Transverse colon (tissue), 4 donors: ENCODE results near the gene TLCD1. TPM values are rescaled to one million over a fixed set of nuclear protein-coding genes. Genes with fewer than 3 reads are reported as not detected.

Source experiments
- DNase-seq: peaks from one replicate; pipeline ENCODE4 v3.0.0-alpha.2; 2019
- H3K27ac ChIP-seq, 4 donors: fragments of 200-600 bp; sonication (generic); 2 replicates each; pipeline ENCODE4 v1.5.1; 2016 to 2018; ENCODE audit warnings: inconsistent platforms in 4 of 4
- H3K27me3 ChIP-seq: fragments of 200-600 bp; sonication (generic); 2 replicates; pipeline ENCODE4 v1.5.1; 2017; ENCODE audit warnings: inconsistent platforms
- H3K36me3 ChIP-seq, 4 donors: fragments of 200-600 bp; sonication (generic); 2 replicates each; pipeline ENCODE4 v1.5.1; 2017 to 2019; ENCODE audit warnings: inconsistent platforms in 4 of 4
- H3K4me1 ChIP-seq, 4 donors: fragments of 200-600 bp; sonication (generic); 2 replicates each; pipeline ENCODE4 v1.5.1; 2017 to 2020; ENCODE audit warnings: inconsistent platforms in 4 of 4
- H3K4me3 ChIP-seq, 4 donors: fragments of 200-600 bp; sonication (generic); 1 replicate in 1 of 4; 2 replicates in 3 of 4; pipeline versions ENCODE4 v1.5.1 to v1.6.1; 2017 to 2019; ENCODE audit warnings: inconsistent platforms in 4 of 4
- H3K9me3 ChIP-seq, 2 donors: fragments of 200-600 bp; sonication (generic); 2 replicates each; pipeline ENCODE4 v1.5.1; 2017 to 2019; ENCODE audit warnings: inconsistent platforms in 2 of 2
- EP300 ChIP-seq: sonication (generic); formaldehyde crosslinking; IDR thresholded peaks from one replicate; pipeline ENCODE4 v1.6.1; 2017; ENCODE audit warnings: antibody characterized with exemption, low read depth
- POLR2A ChIP-seq: fragments of 450-650 bp; IDR thresholded peaks from one replicate; pipeline ENCODE4 v1.6.1; 2016; ENCODE audit warnings: antibody characterized with exemption, mild to moderate bottlenecking, moderate library complexity
- POLR2AphosphoS5 ChIP-seq, 3 donors: sonication (generic); formaldehyde crosslinking; IDR thresholded peaks; one replicate each; pipeline ENCODE4 v1.6.1; 2016; ENCODE audit warnings: antibody characterized with exemption in 3 of 3
- WGBS, 2 donors: methylation state at CpG; one replicate each; pipeline ENCODE4 v1.1.5; 2018; ENCODE audit warnings: low coverage in 1 of 2; 5-methylcytosine and 5-hydroxymethylcytosine counted together
- in situ Hi-C, 4 donors: fragments of 200-750 bp; cut with MboI; loops; one replicate each; pipeline versions ENCODE4 v1.15.0 to v1.15.1; 2017; ENCODE audit warnings: low sequenced_read_pairs in 3 of 4, low pct_ligation_motif_present in 1 of 4, low pct_unique_long_range_greater_than_20kb in 1 of 4
- intact Hi-C: fragments of 100-400 bp; cut with DNase I; formaldehyde crosslinking; loops from one replicate; pipeline ENCODE4 v1.15.1; 2023; ENCODE audit warnings: low total_unique reads
- total RNA-seq, 4 donors: library from RNA; depleted of rRNA; stranded (reverse); fragments of >200 nt; gene quantifications; one replicate each; pipeline ENCODE4 v1.1.0, GENCODE V29; 2016
- TF ChIP-seq, protein P1 (sequence below), 5 experiments: fragments of 200-600 bp in 3 of 5; fragments of 450-650 bp in 2 of 5; sonication (generic) in 3 of 5; IDR thresholded peaks; 1 replicate in 2 of 5; 2 replicates in 3 of 5; pipeline ENCODE4 v1.5.1; 2016 to 2017; ENCODE audit warnings: antibody characterized with exemption in 5 of 5, inconsistent platforms in 3 of 5, mild to moderate bottlenecking in 2 of 5, moderate library complexity in 1 of 5

TLCD1 gene
- total RNA-seq, 4 donors from 2014 or later, result 5.6 to 11.5 TPM; not detected in 2

DNA sequence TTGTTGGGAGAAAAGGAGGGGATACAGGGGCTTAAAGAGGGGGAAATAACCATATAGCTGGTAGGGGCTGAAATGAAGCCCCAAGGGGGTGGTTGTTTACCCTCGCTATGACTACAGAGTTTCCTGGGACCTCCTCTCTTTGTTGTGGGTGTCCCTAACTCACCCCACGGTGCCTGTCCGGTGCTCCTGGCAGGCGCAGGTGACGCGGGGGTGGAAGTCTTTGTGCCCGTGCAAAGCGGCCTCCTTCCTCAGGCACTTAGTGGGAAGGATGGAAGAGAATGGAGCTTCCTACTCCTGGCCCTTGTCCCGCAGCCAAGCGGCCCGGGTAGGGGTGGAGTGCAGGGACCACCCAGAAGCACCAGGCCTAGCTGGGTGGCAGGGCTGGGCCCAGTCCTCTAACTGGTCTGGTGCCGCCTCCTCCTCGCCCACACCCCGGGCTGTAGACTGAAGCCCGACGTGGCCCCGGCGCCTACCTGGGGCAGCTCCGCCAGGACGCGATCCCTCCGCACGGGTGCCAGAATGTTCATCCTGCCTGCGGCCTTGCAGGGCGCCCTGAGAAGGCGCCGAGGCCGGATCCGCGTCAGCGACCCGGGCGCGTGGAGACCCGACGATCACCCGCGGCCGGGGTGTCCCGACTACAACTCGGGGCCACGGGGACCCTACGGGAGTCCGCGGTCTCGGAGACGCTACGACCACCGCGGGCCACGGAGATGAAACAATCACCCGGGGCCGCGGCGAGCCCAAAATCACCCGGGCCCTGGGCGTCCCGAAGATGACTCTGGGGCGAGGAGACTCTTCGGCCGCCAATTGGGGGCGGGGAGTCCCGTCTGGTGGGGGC lies 9.1 kb downstream of the TLCD1 start:
- intact Hi-C loops, result no loop called here
- TF ChIP-seq, protein P1, sequence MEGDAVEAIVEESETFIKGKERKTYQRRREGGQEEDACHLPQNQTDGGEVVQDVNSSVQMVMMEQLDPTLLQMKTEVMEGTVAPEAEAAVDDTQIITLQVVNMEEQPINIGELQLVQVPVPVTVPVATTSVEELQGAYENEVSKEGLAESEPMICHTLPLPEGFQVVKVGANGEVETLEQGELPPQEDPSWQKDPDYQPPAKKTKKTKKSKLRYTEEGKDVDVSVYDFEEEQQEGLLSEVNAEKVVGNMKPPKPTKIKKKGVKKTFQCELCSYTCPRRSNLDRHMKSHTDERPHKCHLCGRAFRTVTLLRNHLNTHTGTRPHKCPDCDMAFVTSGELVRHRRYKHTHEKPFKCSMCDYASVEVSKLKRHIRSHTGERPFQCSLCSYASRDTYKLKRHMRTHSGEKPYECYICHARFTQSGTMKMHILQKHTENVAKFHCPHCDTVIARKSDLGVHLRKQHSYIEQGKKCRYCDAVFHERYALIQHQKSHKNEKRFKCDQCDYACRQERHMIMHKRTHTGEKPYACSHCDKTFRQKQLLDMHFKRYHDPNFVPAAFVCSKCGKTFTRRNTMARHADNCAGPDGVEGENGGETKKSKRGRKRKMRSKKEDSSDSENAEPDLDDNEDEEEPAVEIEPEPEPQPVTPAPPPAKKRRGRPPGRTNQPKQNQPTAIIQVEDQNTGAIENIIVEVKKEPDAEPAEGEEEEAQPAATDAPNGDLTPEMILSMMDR (IDR thresholded peaks at IDR 0.05), result no peak
- TF ChIP-seq POLR2AphosphoS5 (IDR thresholded peaks at IDR 0.05), result no peak
- Histone ChIP-seq H3K9me3 (no peaks in the 10 kb centered on the region), H3K27ac (peak overlapping the region; percentile 85 to 91 (median 88)), H3K4me3 (peak overlapping the region; percentile 37 to 56 (median 52)), H3K4me1 (peaks cover 28 to 49% (median 33%) of the 10 kb centered on the region in 4 donors), H3K27me3 (peaks cover 14% of the 10 kb centered on the region), H3K36me3 (no peaks in the 10 kb centered on the region)
- WGBS, 2 donors, result 46 to 80% methylated on average over 2 to 45 of the region's 63 CpGs
- no peak for DNase-seq
- in situ Hi-C loops, result no loop called here

DNA sequence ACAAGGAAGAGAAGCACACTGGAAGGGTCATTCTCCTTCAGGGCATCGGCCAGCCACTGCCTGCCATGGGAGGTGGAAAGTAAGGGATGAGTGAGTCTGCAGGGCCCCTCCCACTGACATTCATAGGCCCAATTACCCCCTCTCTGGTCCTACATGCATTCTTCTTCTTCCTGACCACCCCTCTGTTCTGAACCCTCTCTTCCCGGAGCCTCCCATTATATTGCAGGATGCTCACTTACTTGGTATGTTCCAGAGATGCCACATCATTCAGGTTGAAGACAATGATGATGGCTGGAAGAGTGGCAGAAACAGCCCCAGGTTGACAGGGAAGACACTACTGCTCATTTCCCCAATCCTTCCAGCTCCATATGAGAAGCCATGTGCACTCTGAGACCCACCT lies 10.8 kb downstream of the TLCD1 start:
- intact Hi-C loops (no loop called here), in situ Hi-C loops (no loop called here)
- Histone ChIP-seq H3K4me3 (no peak overlapping the region), H3K36me3 (no peaks in the 10 kb centered on the region), H3K27ac (no peak overlapping the region), H3K27me3 (peaks cover 14% of the 10 kb centered on the region), H3K9me3 (no peaks in the 10 kb centered on the region), H3K4me1 (peaks cover 15 to 45% (median 27%) of the 10 kb centered on the region in 4 donors)
- DNase-seq, result no peak
- 89 to 100% methylated on average over 1 to 2 of the region's 2 CpGs for WGBS, 2 donors
- TF ChIP-seq POLR2AphosphoS5 (IDR thresholded peaks at IDR 0.05), result no peak
- no peak for TF ChIP-seq EP300
- no peak for TF ChIP-seq POLR2A
- TF ChIP-seq, protein P1 (IDR thresholded peaks at IDR 0.05), result no peak

DNA sequence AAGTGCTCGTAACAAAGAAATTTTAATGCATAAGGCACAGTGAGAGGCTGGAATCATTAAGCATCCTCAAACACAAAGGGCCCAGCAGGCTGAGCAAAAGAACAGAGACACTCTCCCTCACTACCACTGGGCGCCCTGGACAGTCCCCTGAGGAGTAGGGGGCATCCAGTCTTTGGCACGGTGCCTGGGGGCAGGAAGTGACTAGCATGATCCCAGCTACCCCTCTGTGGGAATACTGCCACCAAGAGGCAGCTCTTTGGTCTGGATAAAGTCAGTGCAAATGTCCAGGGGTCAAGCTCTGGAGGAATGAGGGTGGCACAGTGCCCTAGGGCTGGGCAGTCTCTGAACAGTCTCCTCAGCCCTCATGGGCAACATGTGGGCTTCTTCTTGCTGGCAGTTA lies 11.8 kb downstream of the TLCD1 start:
- 71 to 100% methylated on average over 1 to 3 of the region's 3 CpGs for WGBS, 2 donors

DNA sequence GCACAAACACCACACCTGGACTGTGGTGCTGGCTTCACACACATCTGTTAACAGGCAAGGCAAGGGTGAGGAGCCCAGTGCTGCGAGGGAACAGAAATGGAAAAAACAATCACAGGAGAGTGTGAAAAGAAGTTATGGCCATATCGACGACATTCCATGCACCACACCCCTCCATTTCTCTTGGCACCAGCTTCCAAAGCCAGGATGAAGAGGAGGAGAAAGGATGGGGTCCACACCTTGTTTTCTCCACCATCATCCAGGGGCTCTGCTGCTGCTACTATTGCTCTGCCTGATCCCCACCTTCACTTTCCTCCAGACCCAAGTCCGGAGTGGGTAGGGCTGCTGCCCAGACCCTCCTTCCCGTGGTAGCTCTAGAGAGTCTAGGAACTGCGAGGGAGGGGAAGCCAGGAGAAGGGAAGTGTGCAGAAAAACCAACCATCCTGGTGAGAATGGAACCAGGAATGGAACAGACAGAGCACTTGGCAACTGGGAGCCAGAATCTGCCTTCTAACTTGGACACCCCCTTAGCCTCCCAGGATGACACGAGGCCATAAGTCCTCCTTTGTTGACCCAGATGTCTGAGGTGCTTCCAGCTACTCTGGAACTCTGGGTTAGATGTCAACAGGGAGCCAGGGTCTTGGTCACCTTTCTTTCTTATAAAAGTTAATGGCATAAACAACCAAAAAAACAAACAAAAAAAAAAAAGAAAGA lies 13.2 kb downstream of the TLCD1 start:
- Histone ChIP-seq H3K4me3 (no peak overlapping the region), H3K27ac (peak overlapping the region in 2 of 4 donors; percentile 92 to 95), H3K27me3 (peaks cover 14% of the 10 kb centered on the region), H3K36me3 (no peaks in the 10 kb centered on the region), H3K4me1 (peaks cover 8 to 38% (median 28%) of the 10 kb centered on the region in 4 donors), H3K9me3 (no peaks in the 10 kb centered on the region)
- in situ Hi-C loops, result no loop called here
- WGBS, 2 donors, result 75 to 81% methylated on average over 6 to 7 of the region's 7 CpGs
- TF ChIP-seq, protein P1 (IDR thresholded peaks at IDR 0.05), result no peak
- TF ChIP-seq POLR2AphosphoS5 (IDR thresholded peaks at IDR 0.05) (no peak), EP300 (no peak), POLR2A (no peak)
- no peak for DNase-seq
- intact Hi-C loops, result no loop called here

More for the DNA sequence above, 11.8 kb downstream of the TLCD1 start:
- TF ChIP-seq EP300 (no peak), POLR2A (no peak), POLR2AphosphoS5 (IDR thresholded peaks at IDR 0.05) (no peak)
- TF ChIP-seq, protein P1 (IDR thresholded peaks at IDR 0.05), result no peak
- Histone ChIP-seq H3K27ac (no peak overlapping the region), H3K9me3 (no peaks in the 10 kb centered on the region), H3K27me3 (peaks cover 14% of the 10 kb centered on the region), H3K36me3 (no peaks in the 10 kb centered on the region), H3K4me1 (peaks cover 15 to 51% (median 32%) of the 10 kb centered on the region in 4 donors), H3K4me3 (no peak overlapping the region)
- in situ Hi-C loops, result no loop called here
- intact Hi-C loops, result no loop called here
- no peak for DNase-seq
